ENCODE data around the gene CHMP1B.

DNA sequence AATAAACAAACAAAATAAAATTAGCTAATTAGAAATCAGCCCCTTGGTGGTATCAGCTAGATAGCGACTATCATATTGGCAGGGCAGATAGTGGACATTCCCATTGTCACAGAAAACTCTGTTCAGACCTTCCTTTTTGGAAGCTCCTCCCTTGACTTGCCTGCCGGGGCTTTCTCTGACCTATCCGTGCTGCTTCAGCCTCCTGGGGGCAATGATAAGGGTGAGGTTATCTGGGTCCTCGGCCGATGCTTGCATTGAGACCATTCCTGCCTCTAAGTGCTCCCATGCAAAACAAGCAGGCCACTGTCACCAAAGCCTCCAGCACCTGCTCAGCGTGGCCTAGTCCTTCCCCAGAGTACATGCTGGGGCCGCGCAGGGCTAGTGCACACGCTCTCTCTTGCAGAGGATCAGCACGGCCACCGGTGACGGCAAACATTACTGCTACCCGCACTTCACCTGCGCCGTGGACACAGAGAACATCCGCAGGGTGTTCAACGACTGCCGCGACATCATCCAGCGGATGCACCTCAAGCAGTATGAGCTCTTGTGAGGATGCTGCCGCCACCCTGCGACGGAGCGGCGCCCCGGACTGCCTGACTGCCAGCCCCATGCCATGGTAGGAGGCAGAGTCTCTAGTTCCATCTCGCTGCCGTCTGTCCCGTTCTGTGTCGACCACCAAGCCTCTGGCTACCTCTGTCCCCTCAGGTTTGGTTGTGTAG is 29.5 kb downstream of the CHMP1B start:
- TF ChIP-seq, protein P1, sequence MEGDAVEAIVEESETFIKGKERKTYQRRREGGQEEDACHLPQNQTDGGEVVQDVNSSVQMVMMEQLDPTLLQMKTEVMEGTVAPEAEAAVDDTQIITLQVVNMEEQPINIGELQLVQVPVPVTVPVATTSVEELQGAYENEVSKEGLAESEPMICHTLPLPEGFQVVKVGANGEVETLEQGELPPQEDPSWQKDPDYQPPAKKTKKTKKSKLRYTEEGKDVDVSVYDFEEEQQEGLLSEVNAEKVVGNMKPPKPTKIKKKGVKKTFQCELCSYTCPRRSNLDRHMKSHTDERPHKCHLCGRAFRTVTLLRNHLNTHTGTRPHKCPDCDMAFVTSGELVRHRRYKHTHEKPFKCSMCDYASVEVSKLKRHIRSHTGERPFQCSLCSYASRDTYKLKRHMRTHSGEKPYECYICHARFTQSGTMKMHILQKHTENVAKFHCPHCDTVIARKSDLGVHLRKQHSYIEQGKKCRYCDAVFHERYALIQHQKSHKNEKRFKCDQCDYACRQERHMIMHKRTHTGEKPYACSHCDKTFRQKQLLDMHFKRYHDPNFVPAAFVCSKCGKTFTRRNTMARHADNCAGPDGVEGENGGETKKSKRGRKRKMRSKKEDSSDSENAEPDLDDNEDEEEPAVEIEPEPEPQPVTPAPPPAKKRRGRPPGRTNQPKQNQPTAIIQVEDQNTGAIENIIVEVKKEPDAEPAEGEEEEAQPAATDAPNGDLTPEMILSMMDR (conservative IDR thresholded peaks at IDR 0.05), result no peak
- TF ChIP-seq ZFX (IDR thresholded peaks at IDR 0.05), result no peak
